ENCODE results near the gene LRRN2.

- no peak for TF ChIP-seq CTCF (IDR thresholded peaks at IDR 0.05)
- TF ChIP-seq POLR2A (IDR thresholded peaks at IDR 0.05): no peak
Measured at GRCh38 chr1:204587621-204588020, 97.9 kb downstream of the LRRN2 start.
